Measurements from ENCODE around the gene GJA1. TPM values are rescaled to one million over a fixed set of nuclear protein-coding genes. Genes with fewer than 3 reads are reported as not detected.

GJA1 gene
- total RNA-seq, 1 experiment from 2014 or later = 120 TPM

DNA sequence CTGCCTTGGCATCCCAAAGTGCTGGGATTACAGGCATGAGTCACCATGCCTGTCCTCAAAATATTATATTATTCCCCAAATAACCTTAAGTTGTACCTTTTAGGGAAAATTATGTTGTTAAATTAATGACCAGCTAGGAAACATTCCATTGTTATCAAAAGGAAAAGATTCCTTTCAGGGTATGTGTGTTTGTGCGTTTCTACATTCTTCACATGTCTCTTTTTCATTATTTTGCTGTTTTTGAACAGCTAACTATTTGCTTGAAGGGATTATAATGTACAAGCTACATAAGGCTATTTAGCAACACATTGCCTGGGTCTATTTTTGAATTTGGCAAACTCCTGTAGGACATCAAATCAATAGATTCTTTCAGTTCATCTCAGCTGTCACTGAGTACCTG lies 57.1 kb downstream of the GJA1 start:
- no TSS peak for BruUV-seq (replicated peaks)
- intact Hi-C loops (cut with micrococcal nuclease; ENCODE audit: unreplicated experiment) = no loop called here
- no peak overlapping the region for H3K4me3 ChIP-seq (ENCODE audit: low read depth, low read length, poor library complexity, severe bottlenecking)
- no peak for TF ChIP-seq EZH2 (IDR thresholded peaks at IDR 0.05; ENCODE audit: borderline replicate concordance, low read depth, low read length, poor library complexity, severe bottlenecking)
- TF ChIP-seq, protein P1, sequence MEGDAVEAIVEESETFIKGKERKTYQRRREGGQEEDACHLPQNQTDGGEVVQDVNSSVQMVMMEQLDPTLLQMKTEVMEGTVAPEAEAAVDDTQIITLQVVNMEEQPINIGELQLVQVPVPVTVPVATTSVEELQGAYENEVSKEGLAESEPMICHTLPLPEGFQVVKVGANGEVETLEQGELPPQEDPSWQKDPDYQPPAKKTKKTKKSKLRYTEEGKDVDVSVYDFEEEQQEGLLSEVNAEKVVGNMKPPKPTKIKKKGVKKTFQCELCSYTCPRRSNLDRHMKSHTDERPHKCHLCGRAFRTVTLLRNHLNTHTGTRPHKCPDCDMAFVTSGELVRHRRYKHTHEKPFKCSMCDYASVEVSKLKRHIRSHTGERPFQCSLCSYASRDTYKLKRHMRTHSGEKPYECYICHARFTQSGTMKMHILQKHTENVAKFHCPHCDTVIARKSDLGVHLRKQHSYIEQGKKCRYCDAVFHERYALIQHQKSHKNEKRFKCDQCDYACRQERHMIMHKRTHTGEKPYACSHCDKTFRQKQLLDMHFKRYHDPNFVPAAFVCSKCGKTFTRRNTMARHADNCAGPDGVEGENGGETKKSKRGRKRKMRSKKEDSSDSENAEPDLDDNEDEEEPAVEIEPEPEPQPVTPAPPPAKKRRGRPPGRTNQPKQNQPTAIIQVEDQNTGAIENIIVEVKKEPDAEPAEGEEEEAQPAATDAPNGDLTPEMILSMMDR (conservative IDR thresholded peaks at IDR 0.05; ENCODE audit: low read depth, low read length) = no peak
- ChIA-PET POLR2A (ENCODE audit: low non-redundant PET) (no interaction called here), CTCF (no interaction called here)
- no peaks in the 10 kb centered on the region for H3K36me3 ChIP-seq (ENCODE audit: insufficient read depth, low read length, poor library complexity, severe bottlenecking)
- DNase-seq (ENCODE audit: low spot score) = no peak
- no peak overlapping the region for H3K27ac ChIP-seq (ENCODE audit: low read depth, low read length, poor library complexity, severe bottlenecking)
- no peaks in the 10 kb centered on the region for H3K9me3 ChIP-seq (ENCODE audit: low read depth, low read length, poor library complexity, severe bottlenecking)
- H3K27me3 ChIP-seq (replicated peaks; ENCODE audit: insufficient read depth, low read depth, low read length, poor library complexity) = no peaks in the 10 kb centered on the region
- no peaks in the 10 kb centered on the region for H3K4me1 ChIP-seq (ENCODE audit: insufficient read depth, low read length, poor library complexity, severe bottlenecking)

DNA sequence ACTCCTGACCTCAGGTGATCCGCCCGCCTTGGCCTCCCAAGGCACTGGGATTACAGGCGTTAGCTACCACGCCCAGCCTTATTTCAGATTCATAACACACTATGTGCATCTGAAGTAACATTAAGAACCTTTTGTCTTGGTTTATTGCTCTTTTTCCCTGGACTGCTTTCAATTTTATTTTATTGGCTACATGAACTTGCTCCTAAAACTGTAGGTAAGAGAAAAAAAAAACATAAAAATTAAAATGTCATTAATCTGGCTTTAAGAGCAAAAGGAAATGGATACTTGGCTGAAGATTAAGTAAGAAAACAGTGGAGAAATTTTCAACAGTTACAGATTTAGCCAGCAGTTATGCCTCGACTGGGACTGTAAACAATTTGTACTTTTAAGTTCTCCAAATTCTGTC lies 62.5 kb downstream of the GJA1 start:
- POLR2A ChIA-PET (ENCODE audit: low non-redundant PET) = no interaction called here
- no peak overlapping the region for H3K27ac ChIP-seq (ENCODE audit: low read depth, low read length, poor library complexity, severe bottlenecking)
- no peaks in the 10 kb centered on the region for H3K4me1 ChIP-seq (ENCODE audit: insufficient read depth, low read length, poor library complexity, severe bottlenecking)
- no peaks in the 10 kb centered on the region for H3K36me3 ChIP-seq (ENCODE audit: insufficient read depth, low read length, poor library complexity, severe bottlenecking)
- no peak overlapping the region for H3K4me3 ChIP-seq (ENCODE audit: low read depth, low read length, poor library complexity, severe bottlenecking)
- no TSS peak for BruUV-seq (replicated peaks)
- H3K9me3 ChIP-seq (ENCODE audit: low read depth, low read length, poor library complexity, severe bottlenecking) = no peaks in the 10 kb centered on the region
- DNase-seq (ENCODE audit: low spot score) = no peak
- CTCF ChIA-PET = no interaction called here
- intact Hi-C loops (cut with micrococcal nuclease; ENCODE audit: unreplicated experiment) = no loop called here
- TF ChIP-seq, protein P1 (conservative IDR thresholded peaks at IDR 0.05; ENCODE audit: low read depth, low read length) = no peak
- no peak for TF ChIP-seq EZH2 (IDR thresholded peaks at IDR 0.05; ENCODE audit: borderline replicate concordance, low read depth, low read length, poor library complexity, severe bottlenecking)
- no peaks in the 10 kb centered on the region for H3K27me3 ChIP-seq (replicated peaks; ENCODE audit: insufficient read depth, low read depth, low read length, poor library complexity)

GRCh38 chr6:121498481-121499276 lies 63.2 kb downstream of the GJA1 start:
- no peak overlapping the region for H3K4me3 ChIP-seq (ENCODE audit: low read depth, low read length, poor library complexity, severe bottlenecking)
- no peaks in the 10 kb centered on the region for H3K27me3 ChIP-seq (replicated peaks; ENCODE audit: insufficient read depth, low read depth, low read length, poor library complexity)
- intact Hi-C loops (cut with micrococcal nuclease; ENCODE audit: unreplicated experiment) = no loop called here
- H3K27ac ChIP-seq (ENCODE audit: low read depth, low read length, poor library complexity, severe bottlenecking) = no peak overlapping the region
- no peaks in the 10 kb centered on the region for H3K4me1 ChIP-seq (ENCODE audit: insufficient read depth, low read length, poor library complexity, severe bottlenecking)
- no peaks in the 10 kb centered on the region for H3K36me3 ChIP-seq (ENCODE audit: insufficient read depth, low read length, poor library complexity, severe bottlenecking)
- ChIA-PET CTCF (no interaction called here), POLR2A (ENCODE audit: low non-redundant PET) (no interaction called here)
- no TSS peak for BruUV-seq (replicated peaks)
- H3K9me3 ChIP-seq (ENCODE audit: low read depth, low read length, poor library complexity, severe bottlenecking) = no peaks in the 10 kb centered on the region
- DNase-seq (ENCODE audit: low spot score) = no peak
- TF ChIP-seq, protein P1 (conservative IDR thresholded peaks at IDR 0.05; ENCODE audit: low read depth, low read length) = no peak
- TF ChIP-seq EZH2 (IDR thresholded peaks at IDR 0.05; ENCODE audit: borderline replicate concordance, low read depth, low read length, poor library complexity, severe bottlenecking) = no peak

Other genes with a start within 250 kb of the GJA1 start
- 10.4 and 12.7 TPM in 2 replicates for gene TBC1D32, start 101.2 kb upstream of the GJA1 start, total RNA-seq (2021)